Endothelial cell of umbilical vein (primary cell): Measurements from ENCODE around the gene ABI3BP. TPM values are rescaled to one million over a fixed set of nuclear protein-coding genes. Genes with fewer than 3 reads are reported as not detected.

ENCODE experiments used
- BruUV-seq: library from RNA; stranded (reverse); fragments of 400-500 nt; replicated peaks from 2 replicates; lab custom pipeline; 2021; lab: Mats Ljungman, UMichigan
- CTCF ChIA-PET: fragments of 300-600, 350-600 bp; sonication (Branson Sonifier 250); formaldehyde crosslinking; loops from one replicate; lab custom pipeline; 2021; ENCODE audit warnings: antibody characterized with exemption, inconsistent platforms; lab: Charles Lee
- POLR2A ChIA-PET: fragments of 300-600, 350-600 bp; sonication (Branson Sonifier 250); formaldehyde crosslinking; loops from one replicate; lab custom pipeline; 2021; ENCODE audit warnings: antibody characterized with exemption, inconsistent platforms; lab: Charles Lee
- DNase-seq: peaks from one replicate; pipeline ENCODE4 v3.0.0-alpha.2; 2011; ENCODE audit warnings: low read depth, low spot score
- FAIRE-seq: peaks from 2 replicates; lab custom pipeline; 2011; peaks lifted over from hg19 to GRCh38; lab: Jason Lieb, UNC
- H2AFZ ChIP-seq: 2 replicates; pipeline ENCODE4 v1.6.0; 2012; ENCODE audit warnings: low read depth, low read length, control low read depth, inconsistent platforms
- H3K27ac ChIP-seq: 2 replicates; pipeline ENCODE4 v1.5.1; 2011; ENCODE audit warnings: low read depth, mild to moderate bottlenecking, control low read depth, low read length, moderate library complexity; ENCODE audit not compliant: insufficient read depth
- H3K27me3 ChIP-seq, 2 experiments: 2 replicates each; pipeline versions ENCODE4 v1.6.0 to v1.6.1; 2011; ENCODE audit warnings: low read length in 2 of 2, mixed read lengths in 1 of 2; ENCODE audit not compliant: control insufficient read depth in 2 of 2, insufficient read depth in 2 of 2
- H3K36me3 ChIP-seq, 2 experiments: 2 replicates in 1 of 2; 3 replicates in 1 of 2; pipeline ENCODE4 v1.5.1; 2011; ENCODE audit warnings: low read length in 2 of 2, mild to moderate bottlenecking in 1 of 2, moderate library complexity in 1 of 2; ENCODE audit not compliant: control insufficient read depth in 2 of 2, insufficient read depth in 2 of 2; ENCODE audit errors: extremely low read depth in 1 of 2
- H3K4me1 ChIP-seq: 3 replicates; pipeline ENCODE4 v1.5.1; 2011; ENCODE audit warnings: mild to moderate bottlenecking, low read length; ENCODE audit not compliant: control insufficient read depth, insufficient read depth; ENCODE audit errors: extremely low read depth
- H3K4me2 ChIP-seq: 2 replicates; pipeline ENCODE4 v1.6.1; 2011; ENCODE audit warnings: low read length, control low read depth, mixed read lengths; ENCODE audit not compliant: insufficient read depth
- H3K4me3 ChIP-seq, 3 experiments: fragments of 200-600 bp in 1 of 3; sonication (generic), shearing (Covaris generic) in 1 of 3; replicated peaks in 1 of 3; 2 replicates each; pipeline ENCODE4 v1.5.1; 2011 to 2016; ENCODE audit warnings: control low read depth in 3 of 3, low read length in 3 of 3, mild to moderate bottlenecking in 2 of 3, inconsistent platforms in 1 of 3, low read depth in 1 of 3, moderate library complexity in 1 of 3; ENCODE audit not compliant: insufficient read depth in 1 of 3
- H3K79me2 ChIP-seq: 2 replicates; pipeline ENCODE4 v1.6.0; 2012; ENCODE audit warnings: low read length, inconsistent platforms; ENCODE audit not compliant: control insufficient read depth, insufficient read depth
- H3K9ac ChIP-seq: replicated peaks from 2 replicates; pipeline ENCODE3; 2011; ENCODE audit warnings: low read length, control low read depth; ENCODE audit not compliant: insufficient read depth; ENCODE audit errors: extremely low read depth
- H3K9me1 ChIP-seq: replicated peaks from 3 replicates; pipeline ENCODE4 v1.6.0; 2011; ENCODE audit warnings: mild to moderate bottlenecking, low read length; ENCODE audit not compliant: control insufficient read depth, insufficient read depth; ENCODE audit errors: extremely low read depth
- H3K9me3 ChIP-seq: replicated peaks from 2 replicates; pipeline ENCODE4 v1.5.1; 2012; ENCODE audit warnings: low read length, inconsistent platforms; ENCODE audit not compliant: control insufficient read depth, insufficient read depth
- H4K20me1 ChIP-seq: replicated peaks from 2 replicates; pipeline ENCODE3; 2011; ENCODE audit warnings: mild to moderate bottlenecking, low read length; ENCODE audit not compliant: control insufficient read depth, insufficient read depth; ENCODE audit errors: extremely low read depth
- CTCF ChIP-seq, 2 donors: IDR thresholded peaks; 1 replicate in 1 of 2; 2 replicates in 1 of 2; pipeline ENCODE4 v1.5.1; 2011; ENCODE audit warnings: low read length in 2 of 2, mild to moderate bottlenecking in 2 of 2, moderate library complexity in 2 of 2, control low read depth in 1 of 2, inconsistent platforms in 1 of 2, low read depth in 1 of 2; ENCODE audit not compliant: insufficient read depth in 1 of 2; ENCODE audit errors: extremely low read depth in 1 of 2
- EZH2 ChIP-seq: IDR thresholded peaks from 2 replicates; pipeline ENCODE4 v1.6.1; 2012; ENCODE audit warnings: borderline replicate concordance, low read depth, mild to moderate bottlenecking, moderate library complexity, low read length, inconsistent platforms; ENCODE audit not compliant: severe bottlenecking
- FOS ChIP-seq: IDR thresholded peaks from 2 replicates; pipeline ENCODE4 v1.6.1; 2011; ENCODE audit warnings: mild to moderate bottlenecking, low read length, moderate library complexity, borderline replicate concordance; ENCODE audit not compliant: insufficient read depth
- GATA2 ChIP-seq: IDR thresholded peaks from 2 replicates; pipeline ENCODE4 v1.7.0; 2011; ENCODE audit warnings: low read depth, mild to moderate bottlenecking, moderate library complexity, mixed read lengths, low read length; ENCODE audit not compliant: insufficient read length, insufficient read depth
- JUN ChIP-seq: IDR thresholded peaks from 2 replicates; pipeline ENCODE4 v1.6.1; 2011; ENCODE audit warnings: borderline replicate concordance, low read depth; ENCODE audit not compliant: insufficient read length, insufficient read depth
- MAX ChIP-seq: IDR thresholded peaks from 2 replicates; pipeline ENCODE4 v1.6.1; 2011; ENCODE audit not compliant: insufficient read depth, insufficient read length
- MYC ChIP-seq: IDR thresholded peaks from one replicate; pipeline ENCODE4 v1.6.1; 2011; ENCODE audit warnings: mild to moderate bottlenecking, low read depth, low read length
- dilution Hi-C: fragments of 300-500 bp; cut with MboI; formaldehyde crosslinking; loops from one replicate; pipeline ENCODE4 v1.15.0; 2019; ENCODE audit warnings: low sequenced_read_pairs; ENCODE audit not compliant: extremely low pct_ligation_motif_present
- intact Hi-C: fragments of 100-400 bp; cut with micrococcal nuclease; formaldehyde crosslinking; loops from one replicate; pipeline ENCODE4 v1.10.0; 2022
- polyA plus RNA-seq, 4 experiments: library from polyadenylated mRNA; depleted of rRNA in 3 of 4; stranded (reverse) in 3 of 4; unstranded in 1 of 4; fragments of >200 nt; gene quantifications; 2 replicates each; pipeline versions ENCODE4 v1.2.1 to v1.2.3, GENCODE V29; 2011 to 2012; ENCODE audit warnings: missing spikeins in 1 of 4
- total RNA-seq: library from RNA; stranded (reverse); gene quantifications from 2 replicates; pipeline ENCODE4 v1.2.3, GENCODE V29; 2021

Gene ABI3BP
- total and polyA plus RNA-seq, 2 donors (not counting 3 experiments of a cell fraction or from before 2014, with no cell fraction given) = 78.1 to 106 TPM

- no TSS peak for BruUV-seq
- ChIA-PET CTCF (interaction anchor here (0.6 kb wide), 2 partner anchors 12 to 886 kb away, joined by 3 read pairs; no protein-coding TSS in a partner anchor), POLR2A (interaction anchor here (0.7 kb wide), 1 partner anchor 9 kb away, joined by 5 read pairs; no protein-coding TSS in a partner anchor)
- dilution Hi-C loops = no loop called here
- no peak for DNase-seq
- H3K4me3 ChIP-seq = no peak overlapping the region
- no peaks in the 10 kb centered on the region for H3K9me3 ChIP-seq
- TF ChIP-seq MYC (no peak), FOS (no peak)
- peaks cover 11 to 26% of the 10 kb centered on the region in 2 experiments for H3K36me3 ChIP-seq
- H4K20me1 ChIP-seq = peaks cover 16% of the 10 kb centered on the region
- H3K27me3 ChIP-seq = no peaks in the 10 kb centered on the region
- intact Hi-C loops = loop anchor here (5.0 kb wide), 1 partner anchor 256 kb away; no protein-coding TSS in a partner anchor
- peaks cover 79% of the 10 kb centered on the region for H3K79me2 ChIP-seq
- H3K9ac ChIP-seq = no peak overlapping the region
- H3K27ac ChIP-seq = no peak overlapping the region
- no peaks in the 10 kb centered on the region for H3K9me1 ChIP-seq
- H3K4me2 ChIP-seq = no peak overlapping the region
- no peak for FAIRE-seq
- peaks cover 5% of the 10 kb centered on the region for H3K4me1 ChIP-seq
- H2AFZ ChIP-seq = no peak overlapping the region
Measured at GRCh38 chr3:100717637-100718487, 275.4 kb downstream of the ABI3BP start.

- POLR2A ChIA-PET = no interaction called here
- Histone ChIP-seq H3K9me3 (no peaks in the 10 kb centered on the region), H2AFZ (no peak overlapping the region), H3K4me2 (peak overlapping the region; percentile 33), H3K36me3 (peaks cover 11 to 20% of the 10 kb centered on the region in 2 experiments), H3K27me3 (no peaks in the 10 kb centered on the region), H3K4me3 (no peak overlapping the region), H3K9me1 (no peaks in the 10 kb centered on the region), H3K27ac (no peak overlapping the region), H3K79me2 (peaks cover 84% of the 10 kb centered on the region), H3K9ac (no peak overlapping the region), H4K20me1 (peaks cover 23% of the 10 kb centered on the region), H3K4me1 (peaks cover 5% of the 10 kb centered on the region)
- DNase-seq = no peak
- CTCF ChIA-PET = no interaction called here
- intact Hi-C loops = loop anchor here (5.0 kb wide), 1 partner anchor 255 kb away; no protein-coding TSS in a partner anchor
- BruUV-seq = no TSS peak
- FAIRE-seq = no peak
- dilution Hi-C loops = no loop called here
- TF ChIP-seq EZH2 (no peak), GATA2 (no peak), CTCF (IDR thresholded peaks at IDR 0.05; ENCODE audit: extremely low read depth in 1 of 2, insufficient read depth in 1 of 2, low read depth in 1 of 2, low read length in 2 of 2) (no peak), JUN (no peak), MYC (no peak), MAX (no peak), FOS (no peak)
Measured at GRCh38 chr3:100717063-100717462, 276.2 kb downstream of the ABI3BP start.
